Measurements from ENCODE around the gene ADAP1. TPM values are rescaled to one million over a fixed set of nuclear protein-coding genes. Genes with fewer than 3 reads are reported as not detected.

ADAP1 gene
- total and polyA plus RNA-seq, 2 donors from 2014 or later: 36.4 to 48.2 TPM

GRCh38 chr7:978049-978346, 23.5 kb upstream of the ADAP1 start:
- Histone ChIP-seq H3K36me3 (ENCODE audit: control insufficient read depth in 2 of 3, insufficient read depth in 3 of 3, low read length in 3 of 3) (peaks cover 0 to 4% (median 0%) of the 10 kb centered on the region in 3 donors), H3K9me3 (ENCODE audit: control insufficient read depth in 2 of 3, insufficient read depth in 1 of 3, low read length in 3 of 3) (no peaks in the 10 kb centered on the region), H3K9ac (ENCODE audit: low read length in 3 of 3) (peak overlapping the region in 1 of 3 donors; percentile 22), H3K4me1 (ENCODE audit: control insufficient read depth in 2 of 3, insufficient read depth in 2 of 3, low read depth in 1 of 3, low read length in 3 of 3) (peaks cover 0 to 23% (median 10%) of the 10 kb centered on the region in 3 donors), H3K4me3 (ENCODE audit: low read length in 3 of 3) (no peak overlapping the region), H3K27ac (ENCODE audit: low read depth in 2 of 2, low read length in 2 of 2) (peak overlapping the region; percentile 38 to 89), H3K27me3 (ENCODE audit: control insufficient read depth, insufficient read depth, low read length) (no peaks in the 10 kb centered on the region)
- intact Hi-C loops (cut with DNase I): no loop called here
- FAIRE-seq: no peak
- no peak for TF ChIP-seq CTCF (IDR thresholded peaks at IDR 0.05; ENCODE audit: borderline replicate concordance, extremely low read depth, insufficient read depth)
- DNase-seq: peak in 1 of 5 donors; percentile 62

- intact Hi-C loops (cut with DNase I): no loop called here
- Histone ChIP-seq H3K9me3 (ENCODE audit: control insufficient read depth in 2 of 3, insufficient read depth in 1 of 3, low read length in 3 of 3) (no peaks in the 10 kb centered on the region), H3K9ac (ENCODE audit: low read length in 3 of 3) (peak overlapping the region in 1 of 3 donors; percentile 22), H3K27me3 (ENCODE audit: control insufficient read depth, insufficient read depth, low read length) (no peaks in the 10 kb centered on the region), H3K4me3 (ENCODE audit: low read length in 3 of 3) (no peak overlapping the region), H3K36me3 (ENCODE audit: control insufficient read depth in 2 of 3, insufficient read depth in 3 of 3, low read length in 3 of 3) (peaks cover 0 to 9% (median 1%) of the 10 kb centered on the region in 3 donors), H3K4me1 (ENCODE audit: control insufficient read depth in 2 of 3, insufficient read depth in 2 of 3, low read depth in 1 of 3, low read length in 3 of 3) (peaks cover 0 to 23% (median 15%) of the 10 kb centered on the region in 3 donors), H3K27ac (ENCODE audit: low read depth in 2 of 2, low read length in 2 of 2) (peak overlapping the region; percentile 85 to 89)
- FAIRE-seq: no peak
- DNase-seq: peak; percentile 84 to 94 (median 88)
- no peak for TF ChIP-seq CTCF (IDR thresholded peaks at IDR 0.05; ENCODE audit: borderline replicate concordance, extremely low read depth, insufficient read depth)
Observed at GRCh38 chr7:977326-978048, 23.0 kb upstream of the ADAP1 start.

- TF ChIP-seq CTCF (IDR thresholded peaks at IDR 0.05; ENCODE audit: borderline replicate concordance, extremely low read depth, insufficient read depth): no peak
- H3K4me1 ChIP-seq (ENCODE audit: control insufficient read depth in 2 of 3, insufficient read depth in 2 of 3, low read depth in 1 of 3, low read length in 3 of 3): peaks cover 0 to 28% (median 16%) of the 10 kb centered on the region in 3 donors
- DNase-seq: no peak
- peak overlapping the region; percentile 85 to 89 for H3K27ac ChIP-seq (ENCODE audit: low read depth in 2 of 2, low read length in 2 of 2)
- intact Hi-C loops (cut with DNase I): no loop called here
- peak overlapping the region in 1 of 3 donors; percentile 16 for H3K9ac ChIP-seq (ENCODE audit: low read length in 3 of 3)
- no peak for FAIRE-seq
- H3K4me3 ChIP-seq (ENCODE audit: low read length in 3 of 3): no peak overlapping the region
- peaks cover 3 to 9% (median 7%) of the 10 kb centered on the region in 3 donors for H3K36me3 ChIP-seq (ENCODE audit: control insufficient read depth in 2 of 3, insufficient read depth in 3 of 3, low read length in 3 of 3)
- no peaks in the 10 kb centered on the region for H3K9me3 ChIP-seq (ENCODE audit: control insufficient read depth in 2 of 3, insufficient read depth in 1 of 3, low read length in 3 of 3)
- H3K27me3 ChIP-seq (ENCODE audit: control insufficient read depth, insufficient read depth, low read length): no peaks in the 10 kb centered on the region
Observed at GRCh38 chr7:976901-977325, 22.4 kb upstream of the ADAP1 start.
